Measurements from ENCODE around the gene CDIP1.

CDIP1 gene

GRCh38 chr16:4537376-4538343 is 913 bp downstream of the CDIP1 start:
- DNase-seq = no peak

GRCh38 chr16:4536391-4537106 is 2.0 kb downstream of the CDIP1 start:
- DNase-seq = no peak

- no peak for DNase-seq
Measured at GRCh38 chr16:4535627-4536108, 2.9 kb downstream of the CDIP1 start.

GRCh38 chr16:4534151-4534790 is 4.3 kb downstream of the CDIP1 start:
- no peak for DNase-seq

GRCh38 chr16:4533490-4533889 is 5.1 kb downstream of the CDIP1 start:
- no peak for DNase-seq

GRCh38 chr16:4532238-4532637 is 6.3 kb downstream of the CDIP1 start:
- DNase-seq = no peak

- no peak for DNase-seq
Measured at GRCh38 chr16:4531811-4532210, 6.8 kb downstream of the CDIP1 start.

GRCh38 chr16:4529085-4530060 is 9.2 kb downstream of the CDIP1 start:
- DNase-seq = no peak

- no peak for DNase-seq
Measured at GRCh38 chr16:4525634-4526277, 12.8 kb downstream of the CDIP1 start.

- no peak for DNase-seq
Measured at GRCh38 chr16:4525069-4525468, 13.5 kb downstream of the CDIP1 start.

GRCh38 chr16:4524571-4524970 is 14.0 kb downstream of the CDIP1 start:
- DNase-seq = no peak

GRCh38 chr16:4523686-4524085 is 14.9 kb downstream of the CDIP1 start:
- DNase-seq = no peak

GRCh38 chr16:4522051-4522581 is 16.5 kb downstream of the CDIP1 start:
- DNase-seq = no peak

GRCh38 chr16:4520913-4521312 is 17.7 kb downstream of the CDIP1 start:
- DNase-seq = no peak

GRCh38 chr16:4519274-4520058 is 19.1 kb downstream of the CDIP1 start:
- no peak for DNase-seq

GRCh38 chr16:4517812-4518680 is 20.5 kb downstream of the CDIP1 start:
- DNase-seq = no peak

- DNase-seq = no peak
Measured at GRCh38 chr16:4515611-4516233, 22.9 kb downstream of the CDIP1 start.

GRCh38 chr16:4514606-4515005 is 24.0 kb downstream of the CDIP1 start:
- no peak for DNase-seq

GRCh38 chr16:4513881-4514280 is 24.7 kb downstream of the CDIP1 start:
- no peak for DNase-seq
